ENCODE measurements around the gene IFNA14.
"Not testable (repeated sequence)": the region's sequence is repeated elsewhere in the genome, so short reads cannot be mapped to it uniquely, and the experiment has no call there.

Gene IFNA14

DNA sequence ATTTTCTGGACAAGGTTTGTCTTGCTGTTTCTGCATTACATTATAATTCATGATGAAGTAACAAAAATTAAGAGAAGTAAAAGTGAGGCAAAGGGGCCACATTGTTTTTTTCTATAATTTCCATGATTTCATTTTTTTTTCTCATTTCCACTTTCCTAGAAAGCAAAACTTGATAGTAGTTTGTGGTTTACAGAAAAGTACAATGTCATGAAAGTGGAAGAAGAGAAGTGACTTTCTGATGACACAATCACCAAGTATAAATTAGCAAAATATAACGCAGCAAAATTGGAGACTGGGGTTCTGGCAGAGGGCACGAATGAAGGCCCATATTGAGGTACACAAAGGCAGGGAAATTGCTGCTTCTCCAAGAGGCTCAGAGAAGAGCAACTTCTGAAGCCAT, 5.0 kb upstream of the IFNA14 start:
- H3K27ac ChIP-seq = no peak overlapping the region
- TF ChIP-seq ZFX (IDR thresholded peaks at IDR 0.05; ENCODE audit: borderline replicate concordance) = no peak
- TF ChIP-seq, protein P1, sequence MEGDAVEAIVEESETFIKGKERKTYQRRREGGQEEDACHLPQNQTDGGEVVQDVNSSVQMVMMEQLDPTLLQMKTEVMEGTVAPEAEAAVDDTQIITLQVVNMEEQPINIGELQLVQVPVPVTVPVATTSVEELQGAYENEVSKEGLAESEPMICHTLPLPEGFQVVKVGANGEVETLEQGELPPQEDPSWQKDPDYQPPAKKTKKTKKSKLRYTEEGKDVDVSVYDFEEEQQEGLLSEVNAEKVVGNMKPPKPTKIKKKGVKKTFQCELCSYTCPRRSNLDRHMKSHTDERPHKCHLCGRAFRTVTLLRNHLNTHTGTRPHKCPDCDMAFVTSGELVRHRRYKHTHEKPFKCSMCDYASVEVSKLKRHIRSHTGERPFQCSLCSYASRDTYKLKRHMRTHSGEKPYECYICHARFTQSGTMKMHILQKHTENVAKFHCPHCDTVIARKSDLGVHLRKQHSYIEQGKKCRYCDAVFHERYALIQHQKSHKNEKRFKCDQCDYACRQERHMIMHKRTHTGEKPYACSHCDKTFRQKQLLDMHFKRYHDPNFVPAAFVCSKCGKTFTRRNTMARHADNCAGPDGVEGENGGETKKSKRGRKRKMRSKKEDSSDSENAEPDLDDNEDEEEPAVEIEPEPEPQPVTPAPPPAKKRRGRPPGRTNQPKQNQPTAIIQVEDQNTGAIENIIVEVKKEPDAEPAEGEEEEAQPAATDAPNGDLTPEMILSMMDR (IDR thresholded peaks at IDR 0.05) = no peak

DNA sequence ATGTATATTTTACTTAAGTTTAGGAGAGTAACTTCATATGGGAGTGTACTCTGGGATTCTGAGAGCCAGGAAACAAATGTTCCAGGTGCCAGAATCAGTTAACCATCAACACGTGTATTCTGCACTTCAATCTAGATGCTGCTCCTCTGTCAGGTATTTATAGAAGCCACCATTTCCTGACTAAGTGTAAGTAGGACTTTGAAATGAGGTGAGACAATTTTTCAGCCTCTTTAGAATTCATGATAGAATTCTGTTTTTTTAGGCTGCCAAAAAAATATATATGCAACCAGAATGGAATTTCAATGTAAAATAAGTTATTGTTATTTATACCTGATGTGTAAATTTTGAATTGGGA, 3.5 kb downstream of the IFNA14 start:
- H3K27ac ChIP-seq = not testable (repeated sequence)

DNA sequence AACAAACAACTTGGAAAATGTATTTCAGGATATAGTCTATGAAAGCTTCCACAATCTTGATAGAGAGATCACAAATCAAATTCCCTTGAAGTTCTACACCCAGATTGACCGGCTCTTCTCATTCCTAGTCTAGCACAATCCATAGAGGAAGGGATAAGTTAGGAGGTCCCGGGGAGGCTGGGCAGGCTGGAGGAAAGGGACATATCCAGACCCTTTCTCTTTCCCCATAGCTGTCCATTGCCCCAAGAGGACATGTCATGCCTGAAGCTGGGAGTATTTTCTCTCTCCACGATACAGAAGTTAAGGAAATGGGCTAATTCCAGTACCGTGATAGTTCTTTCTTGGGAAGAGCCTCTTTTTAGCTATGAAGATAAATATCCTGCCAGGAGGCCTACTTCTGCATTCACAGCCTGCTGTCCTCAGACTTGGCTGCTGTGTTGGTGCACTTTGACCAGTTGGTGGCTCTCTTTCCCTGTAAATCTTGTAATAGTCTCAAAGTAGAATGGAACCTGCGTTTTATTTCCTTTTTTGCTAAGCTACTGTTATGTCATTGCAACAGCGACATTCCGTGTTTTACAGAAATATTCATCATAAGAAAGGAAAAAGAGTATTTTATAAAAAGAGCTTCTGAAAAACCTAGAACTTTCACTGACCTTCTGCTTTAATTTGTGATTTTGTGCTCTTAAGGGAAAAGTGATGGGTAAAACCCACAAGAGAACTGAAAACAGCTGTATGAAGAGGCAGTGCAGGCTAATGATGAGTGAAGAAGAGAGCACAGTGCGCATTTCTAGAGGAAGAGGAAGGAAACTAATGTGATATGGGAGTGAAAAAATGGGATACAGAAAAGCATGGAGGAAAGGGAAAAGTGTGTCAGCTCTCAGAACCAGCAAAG, 4.1 kb downstream of the IFNA14 start:
- TF ChIP-seq, protein P1 (IDR thresholded peaks at IDR 0.05) = peak; percentile 71
- H3K27ac ChIP-seq = not testable (repeated sequence)

DNA sequence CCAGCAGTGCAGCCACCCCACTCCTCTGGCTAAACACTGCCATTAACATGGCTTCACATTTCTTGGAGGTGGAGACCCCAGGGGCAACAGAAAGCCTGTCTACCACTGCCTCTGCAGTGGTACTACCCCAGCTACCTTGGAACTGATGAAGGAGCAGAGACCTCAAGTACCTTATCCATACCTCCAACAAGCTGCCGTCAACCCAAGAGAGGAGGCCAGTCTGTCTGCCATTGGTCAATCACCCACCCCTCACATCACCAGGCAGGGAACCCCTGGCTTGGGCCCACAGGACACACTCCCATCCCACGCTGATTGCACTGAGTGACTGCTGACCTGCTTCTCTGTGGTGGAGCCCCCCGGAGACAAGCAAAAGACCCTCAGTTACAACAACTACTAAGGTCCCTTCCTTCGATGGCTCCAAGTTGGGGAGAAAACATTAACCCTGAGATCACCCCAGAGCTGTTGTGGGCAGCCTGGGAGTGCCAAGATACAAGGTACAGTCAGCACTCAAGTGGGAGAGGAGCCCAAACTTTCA, 5.6 kb downstream of the IFNA14 start:
- TF ChIP-seq, protein P1 (IDR thresholded peaks at IDR 0.05) = no peak
- TF ChIP-seq ZFX (IDR thresholded peaks at IDR 0.05; ENCODE audit: borderline replicate concordance) = no peak

DNA sequence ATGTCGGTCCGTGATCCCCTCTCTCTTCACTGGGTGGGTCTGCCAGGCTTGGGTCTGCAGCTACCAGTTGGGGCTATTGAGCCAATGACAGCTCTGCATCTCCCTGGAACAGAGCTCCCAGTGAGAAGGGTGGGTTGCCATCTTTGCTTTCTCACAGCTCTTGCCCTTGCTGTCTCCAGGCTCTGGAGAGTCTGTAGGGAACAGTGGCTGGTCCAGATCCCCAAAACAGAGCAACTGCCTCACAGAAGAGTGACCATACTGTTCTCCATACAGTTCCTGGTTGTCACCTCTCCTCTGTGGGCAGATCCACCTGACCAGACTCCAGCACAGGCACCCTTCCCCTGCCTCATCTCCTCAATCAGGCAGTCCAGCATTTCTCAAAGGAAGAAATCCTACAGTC, 6.5 kb downstream of the IFNA14 start:
- H3K27ac ChIP-seq = no peak overlapping the region
- TF ChIP-seq, protein P1 (IDR thresholded peaks at IDR 0.05) = no peak
- TF ChIP-seq ZFX (IDR thresholded peaks at IDR 0.05; ENCODE audit: borderline replicate concordance) = no peak

More for the DNA sequence above, 5.6 kb downstream of the IFNA14 start:
- no peak overlapping the region for H3K27ac ChIP-seq

DNA sequence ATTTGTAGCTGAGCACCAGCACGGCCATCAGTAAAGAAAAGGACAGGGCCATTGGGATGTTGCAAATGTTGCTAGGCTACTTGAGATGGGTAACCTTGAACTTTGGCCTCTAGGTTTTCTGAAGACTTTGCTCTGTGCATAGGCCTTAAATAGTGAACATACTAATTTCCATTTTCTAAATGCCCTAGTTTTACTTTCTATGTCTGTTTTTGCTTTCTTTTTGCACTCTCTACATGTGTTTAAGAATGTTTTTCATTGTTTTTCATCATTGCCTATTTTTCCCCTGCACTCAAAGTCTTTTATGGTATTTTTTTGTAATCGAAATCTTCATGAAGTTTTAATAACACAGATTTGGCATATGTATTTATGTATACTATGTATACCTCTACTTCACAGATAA, 11.7 kb downstream of the IFNA14 start, which contains the start of gene IFNA17:
Gene IFNA17 (minus strand): TSS at position 101 of the 400 bp plus-strand sequence. CDS start 49 bp downstream, at position 52.
- no peak within 1 kb of the TSS for H3K27ac ChIP-seq
- TF ChIP-seq, protein P1 (IDR thresholded peaks at IDR 0.05) = no peak
- no peak for TF ChIP-seq ZFX (IDR thresholded peaks at IDR 0.05; ENCODE audit: borderline replicate concordance)

DNA sequence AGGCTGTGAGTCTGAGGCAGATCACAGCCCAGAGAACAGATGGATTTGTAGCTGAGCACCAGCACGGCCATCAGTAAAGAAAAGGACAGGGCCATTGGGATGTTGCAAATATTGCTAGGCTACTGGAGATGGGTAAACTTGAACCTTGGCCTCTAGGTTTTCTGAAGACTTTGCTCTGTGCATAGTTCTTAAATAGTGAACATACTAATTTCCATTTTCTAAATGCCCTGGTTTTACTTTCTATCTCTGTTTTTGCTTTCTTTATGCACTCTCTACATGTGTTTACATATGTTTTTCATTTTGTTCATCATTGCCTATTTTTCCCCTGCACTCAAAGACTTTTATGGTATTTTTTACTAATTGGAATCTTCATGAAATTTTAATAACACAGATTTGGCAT, 22.6 kb downstream of the IFNA14 start, which contains the start of gene IFNA16:
Gene IFNA16 (minus strand): TSS at position 101 of the 400 bp plus-strand sequence. CDS start 6 bp downstream, at position 95.
- not testable (repeated sequence) for H3K27ac ChIP-seq

DNA sequence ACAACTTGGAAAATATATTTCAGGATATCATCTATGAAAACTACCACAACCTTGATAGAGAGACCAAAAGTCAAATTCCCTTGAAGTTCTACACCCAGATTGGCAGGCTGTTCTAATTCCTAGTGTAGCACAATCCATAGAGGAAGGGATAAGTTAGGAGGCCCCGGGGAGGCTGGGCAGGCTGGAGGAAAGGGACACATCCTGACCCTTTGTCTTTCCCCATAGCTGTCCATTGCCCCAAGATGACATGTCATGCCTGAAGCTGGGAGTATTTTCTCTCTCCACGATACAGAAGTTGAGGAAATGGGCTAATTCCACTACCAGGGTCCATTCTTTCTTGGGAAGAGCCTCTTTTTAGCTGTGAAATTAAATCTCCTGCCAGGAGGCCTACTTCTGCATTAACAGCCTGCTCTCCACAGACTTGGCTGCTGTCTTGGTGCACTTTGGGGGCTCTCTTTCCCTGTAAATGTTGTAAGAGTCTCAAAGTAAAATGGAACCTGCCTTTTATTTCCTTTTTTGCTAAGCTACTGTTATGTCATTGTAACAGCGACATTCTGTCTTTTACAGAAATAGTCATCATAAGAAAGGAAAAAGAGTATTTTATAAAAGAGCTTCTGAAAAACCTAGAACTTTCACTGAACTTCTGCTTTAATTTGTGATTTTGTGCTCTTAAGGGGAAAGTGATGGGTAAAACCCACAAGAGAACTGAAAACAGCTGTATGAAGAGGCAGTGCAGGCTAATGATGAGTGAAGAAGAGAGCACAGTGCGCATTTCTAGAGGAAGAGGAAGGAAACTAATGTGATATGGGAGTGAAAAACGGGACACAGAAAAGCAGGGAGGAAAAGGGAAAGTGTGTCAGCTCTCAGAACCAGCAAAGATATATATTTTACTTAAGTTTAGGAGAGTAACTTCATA, 26.1 kb downstream of the IFNA14 start:
- H3K27ac ChIP-seq = not testable (repeated sequence)

DNA sequence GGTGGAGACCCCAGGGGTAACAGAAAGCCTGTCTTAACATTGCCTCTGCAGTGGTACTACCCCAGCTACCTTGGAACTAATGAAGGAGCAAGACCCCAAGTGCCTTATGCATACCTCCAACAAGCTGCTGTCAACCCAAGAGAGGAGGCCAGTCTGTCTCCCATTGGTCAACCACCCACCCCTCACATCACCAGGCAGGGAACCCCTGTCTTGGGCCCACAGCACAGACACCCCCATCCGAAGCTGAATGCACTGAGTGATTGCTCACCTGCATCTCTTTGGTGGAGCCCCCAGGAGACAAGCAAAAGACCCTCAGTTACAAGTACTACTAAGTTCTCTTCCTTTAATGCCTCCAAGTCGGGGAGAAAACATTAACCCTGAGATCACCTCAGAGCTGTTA, 27.6 kb downstream of the IFNA14 start:
- H3K27ac ChIP-seq = not testable (repeated sequence)

DNA sequence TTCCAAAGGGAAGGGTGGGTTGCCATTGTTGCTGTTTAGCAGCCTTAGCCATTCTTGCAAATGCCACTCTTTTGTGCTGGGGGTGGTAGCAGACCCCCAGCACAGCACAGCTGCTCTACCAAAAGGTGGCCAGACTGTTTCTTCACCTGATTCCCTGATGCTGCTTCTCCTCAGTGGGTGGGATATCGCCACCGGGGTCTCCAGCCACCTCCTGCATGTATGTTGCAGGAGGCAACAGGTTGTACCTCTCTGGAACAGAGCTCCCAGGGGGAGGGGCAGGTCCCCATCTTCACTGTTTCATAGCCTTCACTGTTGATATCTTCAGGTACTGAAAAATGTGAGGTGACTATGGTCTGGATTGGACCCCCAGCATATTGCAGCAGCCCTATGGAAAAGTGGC, 29.0 kb downstream of the IFNA14 start:
- not testable (repeated sequence) for H3K27ac ChIP-seq

Measured in 22Rv1 (cell line).